GM18873 (cell line): Measurements from ENCODE around the gene BICDL1.

ENCODE experiments used
- ATAC-seq: cut with Tn5 transposase; IDR thresholded peaks from one replicate; pipeline ENCODE4 v1.9.1; 2021; ENCODE audit warnings: mild to moderate bottlenecking, moderate library complexity, moderate number of reproducible peaks; ENCODE audit not compliant: unreplicated experiment, low FRiP score

BICDL1 gene

DNA sequence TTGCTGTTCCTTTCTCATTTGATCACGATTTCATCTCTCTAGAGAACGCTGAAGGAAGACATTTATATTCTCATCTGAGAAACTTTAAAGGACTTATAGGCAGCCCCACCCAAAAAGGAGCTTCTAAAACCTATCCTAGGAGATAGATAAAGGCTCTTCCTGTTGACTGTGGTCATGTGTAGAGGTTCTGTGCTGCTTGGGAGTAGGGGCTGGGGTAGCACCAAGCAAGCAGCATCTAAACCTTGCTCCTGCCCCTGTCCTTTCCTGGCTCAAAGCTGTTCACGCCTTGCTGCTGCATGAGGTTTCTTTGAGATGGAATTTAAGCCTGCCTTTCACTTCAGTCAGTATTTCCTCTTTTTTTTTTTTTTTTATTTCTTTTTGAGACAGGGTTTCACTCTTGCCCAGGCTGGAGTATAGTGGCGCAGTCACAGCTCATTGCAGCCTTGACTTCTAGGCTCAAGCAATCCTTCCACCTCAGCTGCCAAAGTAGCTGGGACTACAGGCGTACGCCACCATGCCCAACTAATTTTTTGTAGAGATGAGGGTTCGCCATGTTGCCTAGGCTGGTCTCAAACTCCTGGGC lies 86.1 kb downstream of the BICDL1 start:
- ATAC-seq, result no peak

DNA sequence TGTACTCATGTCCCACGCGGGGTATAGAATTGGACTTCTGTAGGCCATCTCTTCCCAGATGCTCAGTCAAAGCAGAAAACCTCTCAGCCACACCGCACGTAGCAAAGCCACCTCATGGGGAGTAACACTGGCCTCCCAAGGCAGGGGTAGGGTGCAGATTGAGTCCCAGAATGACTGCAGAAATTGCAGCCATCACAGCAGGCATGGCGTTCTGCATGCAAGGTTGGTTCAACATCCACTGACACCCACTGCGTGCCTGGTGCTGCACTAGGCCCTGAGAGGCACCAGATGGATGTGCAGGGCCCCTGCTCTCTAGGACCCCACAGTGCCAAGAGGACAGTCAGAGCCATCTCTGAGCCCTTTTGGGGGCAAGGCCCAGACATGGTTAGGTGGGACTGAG lies 87.6 kb downstream of the BICDL1 start:
- ATAC-seq, result no peak

DNA sequence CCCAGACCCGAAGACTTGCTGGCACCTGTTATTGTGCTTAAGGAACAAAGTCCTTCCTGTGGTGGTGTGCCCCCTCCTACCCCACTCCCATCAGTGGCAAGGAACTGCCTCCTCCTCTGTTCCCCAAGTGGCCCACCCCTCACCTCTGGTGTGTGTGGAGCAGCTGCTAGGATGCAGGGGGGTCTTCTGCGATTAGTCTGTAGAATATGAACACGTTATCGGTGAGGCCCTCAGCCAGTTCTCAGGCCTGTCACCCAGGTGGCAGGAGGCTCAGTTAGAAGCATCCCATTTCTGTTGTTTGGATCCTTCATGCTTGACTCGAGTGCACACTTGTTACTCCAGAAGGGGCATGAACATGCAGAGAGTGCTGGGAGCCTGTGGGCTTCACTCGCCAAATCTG lies 88.2 kb downstream of the BICDL1 start:
- no peak for ATAC-seq

DNA sequence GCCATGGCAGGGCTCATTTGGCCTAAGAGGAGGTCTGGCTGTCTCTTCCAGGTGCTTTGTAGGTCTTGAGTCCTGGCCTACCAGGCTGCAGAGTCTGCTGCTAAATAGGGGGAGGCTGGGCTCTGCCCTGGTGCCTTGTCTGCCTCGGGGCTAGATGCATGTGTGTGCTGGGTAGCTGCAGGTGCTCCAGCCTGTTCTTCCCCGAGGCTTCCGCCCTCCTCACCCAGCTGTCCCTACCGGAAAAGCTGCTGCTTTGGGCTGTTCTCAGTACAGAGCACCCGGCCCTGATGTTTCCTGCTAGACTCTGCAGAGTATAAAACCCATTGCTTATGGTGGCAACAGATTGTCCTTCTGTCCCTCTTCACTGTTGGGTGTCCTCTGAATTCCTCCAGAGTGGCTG lies 89.8 kb downstream of the BICDL1 start:
- no peak for ATAC-seq

DNA sequence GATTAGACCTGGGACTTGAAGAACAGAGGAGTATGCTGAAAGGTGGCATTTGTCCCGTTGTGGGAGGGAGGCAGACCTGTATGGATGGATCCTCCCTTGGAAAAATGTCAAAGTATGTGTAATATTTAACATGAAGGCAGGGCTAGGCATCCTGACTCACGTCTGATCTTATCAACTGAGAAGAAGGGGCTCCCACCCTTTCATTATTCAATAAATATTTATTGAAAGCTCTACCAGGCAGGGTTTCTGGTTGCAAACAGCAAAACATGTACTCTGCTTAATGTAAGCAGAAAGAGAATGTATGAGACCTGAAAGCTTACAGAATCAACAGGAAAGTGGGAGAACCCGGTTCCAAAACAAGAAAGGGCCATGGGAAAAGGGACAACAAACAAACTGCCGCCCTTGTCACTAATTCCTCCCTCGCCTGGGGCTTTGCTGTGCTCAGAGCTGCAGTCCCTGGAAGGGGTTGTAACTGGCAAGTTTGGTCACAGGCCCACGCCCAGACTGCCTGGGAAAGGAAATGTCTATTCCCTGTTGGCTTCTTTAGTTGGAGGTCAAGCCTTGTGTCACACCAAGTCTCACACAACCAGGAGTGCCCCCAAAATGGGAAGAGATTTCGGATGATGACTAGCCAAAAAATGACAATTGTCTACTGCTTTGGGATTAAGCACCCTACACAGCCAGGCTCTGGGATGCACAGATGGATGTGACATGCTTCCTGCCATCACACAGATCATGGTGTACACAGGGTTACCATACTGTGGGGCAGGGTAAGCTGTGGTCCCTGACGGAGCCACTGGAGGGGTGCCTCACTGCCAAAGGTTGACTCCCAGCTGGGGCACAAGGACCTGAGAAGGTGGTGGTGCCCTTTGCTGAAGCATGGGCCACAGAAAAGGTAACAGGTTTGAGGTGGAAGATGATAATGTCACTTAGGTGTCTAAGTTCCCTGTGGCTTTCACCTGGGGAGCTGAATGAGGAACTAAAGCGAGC lies 90.7 kb downstream of the BICDL1 start:
- ATAC-seq, result no peak

DNA sequence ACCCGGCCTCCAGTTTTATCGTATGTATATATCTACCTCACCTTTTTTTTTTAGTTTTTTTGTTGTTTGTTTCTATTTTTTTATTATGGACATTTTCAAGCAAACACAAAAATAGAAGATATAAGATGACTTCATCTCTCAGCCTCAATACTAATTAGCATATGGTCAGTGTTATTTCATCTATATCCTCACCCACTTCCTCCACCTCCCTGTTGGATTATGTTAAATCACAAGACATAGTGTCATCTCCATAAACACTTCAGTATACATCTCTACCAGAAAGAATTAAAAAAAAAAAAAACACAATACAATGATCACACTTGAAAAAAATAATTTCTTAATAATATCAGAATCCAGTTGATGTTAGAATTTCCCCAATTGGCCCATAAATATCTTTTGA lies 92.6 kb downstream of the BICDL1 start:
- no peak for ATAC-seq

DNA sequence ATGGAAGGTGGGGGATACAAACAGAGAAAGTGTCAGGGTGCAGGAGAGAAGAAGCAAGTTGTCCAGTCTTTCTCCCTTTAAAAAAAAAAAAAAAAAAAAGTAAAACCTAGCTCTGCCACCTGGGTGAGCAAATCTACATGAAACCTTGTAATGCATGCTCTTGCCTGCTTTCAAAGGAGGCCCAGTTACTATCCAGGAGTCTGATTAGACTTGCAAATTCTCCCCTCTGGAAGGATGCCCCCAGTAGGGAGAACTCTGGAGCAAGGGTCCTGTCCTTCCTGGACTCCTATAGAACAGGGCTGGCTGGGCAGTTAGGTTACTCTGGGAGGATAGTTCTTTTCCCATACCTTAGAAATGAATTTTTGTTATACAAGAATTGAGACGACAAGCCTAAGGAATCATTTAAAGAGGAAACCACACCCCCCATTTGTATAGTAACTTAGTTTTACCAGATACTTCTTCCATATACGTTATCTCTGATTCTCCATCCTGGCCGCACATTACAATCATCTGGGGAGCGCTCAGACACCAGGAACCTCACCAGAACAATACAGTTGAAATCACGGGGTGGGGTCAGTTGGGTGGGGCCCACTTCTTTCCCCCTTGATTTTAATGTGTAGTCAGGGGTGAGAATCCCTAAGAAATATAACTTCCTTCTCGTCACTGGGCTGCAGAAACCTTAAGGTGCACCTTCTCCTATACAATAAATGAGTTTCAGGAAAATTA lies 97.0 kb downstream of the BICDL1 start:
- ATAC-seq, result no peak

DNA sequence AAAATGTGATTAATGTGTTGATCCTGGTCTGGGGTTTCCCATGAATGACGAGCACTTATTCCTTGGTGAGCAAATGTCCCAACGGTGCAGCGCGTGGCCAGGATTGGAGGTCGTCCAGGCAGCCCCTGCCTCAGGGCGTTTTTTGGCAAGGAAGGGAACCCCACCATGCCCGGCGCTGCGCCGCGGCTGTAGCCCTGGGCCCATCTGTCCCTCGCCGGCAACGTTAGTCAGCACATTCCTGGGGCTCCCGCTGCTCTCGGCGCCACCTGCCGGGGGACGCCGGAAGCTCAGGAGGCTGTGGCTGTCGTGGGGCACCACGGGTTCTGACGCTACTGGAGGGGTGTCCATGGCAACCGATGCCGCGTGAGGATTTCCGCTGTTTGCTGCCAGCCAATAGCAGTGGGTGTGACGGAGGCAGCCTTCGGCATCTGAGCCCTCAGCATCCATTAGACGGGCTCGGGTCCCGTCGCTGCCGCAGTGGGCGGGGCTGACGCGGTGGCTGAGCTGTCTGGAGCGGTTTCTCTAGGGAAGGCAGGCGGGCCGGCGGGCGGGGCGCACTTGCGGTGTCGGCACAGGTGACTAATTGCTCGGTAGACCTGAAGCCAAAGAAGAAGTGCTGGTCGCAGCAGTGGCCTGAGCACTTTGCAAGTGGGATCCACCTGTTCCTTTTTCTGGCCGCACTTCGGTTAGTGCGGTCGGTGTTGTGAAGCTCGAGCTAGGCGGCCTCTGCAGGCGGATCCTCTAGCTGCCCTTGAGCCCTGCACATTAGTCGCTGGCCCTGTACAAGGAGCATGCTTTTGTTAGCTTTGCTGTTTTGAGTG lies 98.0 kb downstream of the BICDL1 start:
- peak; percentile 98 for ATAC-seq

DNA sequence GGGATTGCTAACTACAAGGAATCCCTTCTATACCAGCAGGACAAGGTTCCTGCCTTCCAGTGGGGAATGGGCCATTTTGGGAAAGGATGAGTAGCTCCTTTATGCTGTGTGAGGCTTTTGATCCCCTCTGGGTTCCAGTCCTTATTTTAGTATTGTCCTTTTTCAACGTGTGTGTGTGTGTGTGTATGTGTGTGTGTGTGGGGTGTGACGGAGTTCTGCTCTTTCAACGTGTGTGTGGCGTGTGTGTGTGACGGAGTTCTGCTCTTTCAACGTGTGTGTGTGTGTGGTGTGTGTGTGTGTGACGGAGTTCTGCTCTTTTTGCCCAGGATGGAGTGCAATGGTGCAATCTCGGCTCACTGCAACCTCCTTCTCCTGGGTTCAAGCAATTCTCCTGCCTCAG lies 100.1 kb downstream of the BICDL1 start:
- no peak for ATAC-seq

DNA sequence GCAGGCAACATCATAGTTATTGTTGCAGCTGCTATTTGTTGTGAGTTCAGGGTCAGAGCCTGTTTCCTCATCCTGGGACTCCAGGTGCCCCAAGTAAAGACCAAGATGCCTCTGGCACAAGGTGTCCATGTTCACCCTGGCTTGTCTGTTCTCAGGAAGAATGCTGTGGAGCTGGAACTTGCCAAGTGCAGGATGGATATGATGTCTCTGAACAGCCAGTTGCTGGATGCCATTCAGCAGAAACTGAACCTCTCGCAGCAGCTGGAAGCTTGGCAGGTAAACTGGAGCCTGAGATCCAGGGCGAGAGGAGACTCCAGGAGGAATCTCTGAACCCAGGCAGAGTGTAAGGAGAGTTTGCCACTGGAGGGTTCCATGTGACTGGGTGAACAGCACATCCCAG lies 100.8 kb downstream of the BICDL1 start:
- no peak for ATAC-seq

DNA sequence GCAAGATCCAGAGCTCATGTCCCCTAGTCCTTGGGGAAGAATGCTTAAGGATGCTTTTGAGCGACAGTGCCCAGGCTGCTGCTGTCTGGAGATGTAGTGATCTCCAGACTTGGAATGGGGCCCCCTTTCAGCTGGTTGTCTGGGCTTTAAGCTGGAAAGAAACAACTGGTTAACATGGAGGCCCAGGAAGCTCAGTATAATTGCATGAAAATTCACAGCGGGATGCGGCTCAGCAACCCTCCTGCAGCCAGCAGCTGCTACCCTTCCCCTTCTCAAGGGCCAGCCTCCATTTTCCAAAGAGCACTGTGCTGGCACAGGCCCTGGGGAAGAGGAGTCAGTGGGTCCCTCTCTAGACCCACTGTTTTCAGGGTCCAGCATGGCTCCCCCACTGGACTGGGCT lies 101.2 kb downstream of the BICDL1 start:
- ATAC-seq, result no peak

DNA sequence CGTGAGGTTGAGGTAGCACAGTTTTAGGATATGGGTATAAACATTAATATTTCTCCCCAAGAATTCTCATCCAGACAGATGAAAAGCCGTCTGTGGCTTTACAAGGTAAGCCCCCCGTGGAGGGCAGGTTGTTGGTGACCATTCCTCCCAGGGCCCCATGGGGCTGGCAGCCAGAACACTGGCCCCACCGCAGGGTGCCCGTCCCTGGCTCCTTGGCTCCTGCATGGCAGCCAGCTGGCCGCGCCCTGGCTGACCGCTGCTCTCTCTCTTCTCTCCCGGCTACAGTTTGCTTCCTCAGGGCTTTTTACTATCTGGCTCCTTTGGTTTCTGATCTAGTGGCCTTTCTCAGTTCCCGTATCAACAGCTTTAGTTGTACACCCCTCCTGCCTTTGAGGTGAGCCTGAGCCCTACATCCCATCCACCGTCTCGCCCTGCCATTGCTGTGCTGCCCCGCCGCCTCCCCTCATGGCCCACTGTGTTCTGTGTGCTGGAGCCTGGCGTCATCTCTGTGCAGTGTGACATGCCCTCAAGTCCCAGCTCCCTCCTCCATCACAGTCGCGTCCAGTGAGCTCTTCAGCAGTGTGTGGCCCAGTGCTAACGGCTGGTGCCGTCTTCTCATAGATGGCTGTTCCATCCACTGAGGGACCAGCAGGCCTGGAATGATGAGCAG lies 101.7 kb downstream of the BICDL1 start:
- no peak for ATAC-seq

DNA sequence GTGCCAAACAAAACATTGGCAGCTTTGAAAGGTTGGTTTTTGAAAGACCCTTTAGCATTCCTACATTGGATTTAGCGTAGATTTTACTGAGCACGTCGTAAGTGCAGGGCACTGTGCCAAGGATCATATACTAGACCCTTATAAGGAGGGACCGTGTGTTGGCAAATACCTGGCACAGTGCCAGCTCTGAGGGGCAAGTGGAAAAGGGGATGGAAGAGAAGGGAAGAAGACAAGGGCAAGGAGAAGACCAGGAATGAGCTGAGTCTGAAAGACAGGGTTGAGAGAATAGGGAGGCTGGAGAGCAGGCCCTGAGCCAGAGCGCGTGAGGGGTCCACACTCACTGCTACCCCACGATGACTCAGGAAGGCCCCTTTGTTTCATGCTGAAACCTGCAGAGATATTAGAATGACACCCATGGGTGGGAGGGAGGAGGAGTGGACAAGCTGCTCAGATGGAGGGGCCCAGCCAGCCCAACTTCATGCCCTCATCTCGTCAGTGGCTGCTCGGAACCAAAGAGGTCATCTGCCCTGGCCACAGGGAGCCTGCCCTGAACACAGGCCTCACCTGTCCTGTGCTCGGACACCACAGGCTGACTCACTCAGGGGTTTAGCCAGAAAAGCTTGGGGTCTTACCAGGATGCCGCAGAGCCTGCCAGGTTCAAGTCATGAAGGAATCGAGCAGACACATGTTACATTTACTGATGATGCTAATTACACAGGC lies 102.5 kb downstream of the BICDL1 start:
- no peak for ATAC-seq

DNA sequence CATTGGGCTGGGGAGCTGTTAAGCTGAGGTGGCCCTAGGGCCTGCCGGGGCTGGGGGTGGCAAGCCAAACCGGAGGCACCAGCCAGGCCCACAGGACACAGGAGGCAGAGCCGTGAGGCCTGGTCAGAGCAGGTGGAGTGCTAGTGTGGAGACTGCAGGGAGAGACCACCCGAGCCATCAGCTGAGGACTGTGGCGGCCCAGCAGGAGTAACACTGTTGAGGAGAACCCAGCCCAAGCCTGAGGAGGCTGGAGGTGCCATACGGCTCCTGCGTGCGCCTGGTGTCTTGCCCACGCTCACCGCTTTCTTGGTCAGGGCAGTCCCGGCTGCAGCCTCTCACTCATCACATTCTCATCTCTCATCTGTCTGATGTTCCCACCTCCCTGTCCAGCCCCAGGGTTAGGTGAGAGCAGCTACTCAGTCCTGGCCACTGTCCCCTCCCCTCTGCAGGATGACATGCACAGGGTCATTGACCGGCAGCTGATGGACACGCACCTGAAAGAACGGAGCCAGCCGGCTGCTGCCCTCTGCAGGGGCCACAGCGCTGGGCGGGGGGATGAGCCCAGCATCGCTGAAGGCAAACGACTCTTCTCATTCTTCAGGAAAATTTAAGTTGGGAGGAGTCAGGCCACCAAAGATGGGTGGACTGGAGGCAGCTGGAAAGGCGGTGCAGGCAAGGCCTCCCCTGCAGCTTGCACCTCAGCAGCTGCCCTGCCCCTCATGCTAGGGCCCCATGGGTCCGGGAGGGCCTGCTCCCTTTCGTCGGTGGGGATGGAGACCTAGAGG lies 103.7 kb downstream of the BICDL1 start:
- ATAC-seq, result no peak

DNA sequence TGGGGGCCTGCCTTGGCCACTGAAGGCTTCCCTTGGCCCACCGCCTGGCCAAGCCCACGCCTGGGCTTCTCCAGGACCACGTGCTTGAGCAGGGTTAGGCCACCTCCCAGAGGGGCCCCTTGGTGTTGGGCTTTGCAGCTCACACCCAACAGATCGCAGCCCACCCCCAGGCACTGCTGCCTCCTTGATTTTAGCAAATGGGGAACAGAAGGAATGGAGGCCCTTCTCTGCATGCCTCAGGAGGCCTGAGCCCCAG lies 104.2 kb downstream of the BICDL1 start:
- no peak for ATAC-seq

DNA sequence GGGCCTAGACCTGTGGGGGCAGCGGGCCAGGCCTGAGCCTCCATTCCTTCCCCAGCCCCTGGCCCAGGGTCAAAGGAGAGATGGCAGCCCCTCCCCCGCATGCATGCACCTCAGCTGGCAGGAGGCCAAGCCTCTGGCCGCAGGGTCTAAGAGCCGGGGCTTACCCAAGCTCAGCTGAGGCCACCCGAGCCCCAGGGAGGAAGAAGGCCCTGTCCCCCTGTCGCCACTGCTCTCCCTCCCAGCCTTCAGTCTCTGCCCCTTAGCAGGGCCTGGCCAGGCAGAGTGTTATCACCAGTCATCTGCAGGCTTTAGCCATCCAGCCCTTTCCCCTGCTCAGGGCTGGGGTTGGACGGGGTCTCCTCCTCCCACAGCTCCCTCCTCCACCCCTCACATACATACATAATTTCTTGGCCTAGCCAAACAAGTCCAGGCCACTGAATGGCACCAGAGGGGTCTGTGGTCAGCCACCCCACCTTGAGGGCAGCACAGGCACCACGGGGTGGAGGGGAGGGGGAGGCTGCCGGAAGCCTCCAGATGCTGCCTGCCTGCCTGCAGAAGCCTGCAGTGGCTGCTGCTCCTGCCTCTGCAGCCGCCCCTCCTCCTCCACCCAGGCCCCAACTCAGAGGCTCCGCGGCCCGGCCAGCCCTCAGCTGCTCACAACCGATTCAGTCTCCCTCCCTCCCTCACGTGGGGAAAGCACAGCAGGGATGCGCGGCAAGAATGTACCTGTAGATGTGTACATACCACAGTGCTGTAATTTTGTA lies 104.7 kb downstream of the BICDL1 start:
- no peak for ATAC-seq

DNA sequence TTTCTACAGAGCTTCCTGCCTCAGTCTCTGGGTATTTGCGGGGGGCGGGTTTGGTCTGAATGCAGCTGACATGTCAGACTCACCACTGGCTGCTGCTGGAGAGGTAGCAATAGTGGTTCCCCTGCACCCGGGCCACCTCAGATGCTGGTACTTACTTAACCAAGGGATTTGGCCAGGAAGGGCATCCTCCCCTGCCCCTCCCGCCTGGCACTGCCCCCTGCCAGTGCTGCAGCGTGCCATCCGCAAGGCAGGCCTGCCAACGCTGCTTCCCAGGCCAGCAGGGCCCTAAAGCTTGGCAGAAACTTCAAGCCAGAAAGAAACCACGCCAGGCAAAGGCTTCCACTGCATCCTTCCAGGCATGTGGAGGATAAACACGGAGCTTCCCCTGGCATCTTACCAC lies 105.4 kb downstream of the BICDL1 start:
- no peak for ATAC-seq

DNA sequence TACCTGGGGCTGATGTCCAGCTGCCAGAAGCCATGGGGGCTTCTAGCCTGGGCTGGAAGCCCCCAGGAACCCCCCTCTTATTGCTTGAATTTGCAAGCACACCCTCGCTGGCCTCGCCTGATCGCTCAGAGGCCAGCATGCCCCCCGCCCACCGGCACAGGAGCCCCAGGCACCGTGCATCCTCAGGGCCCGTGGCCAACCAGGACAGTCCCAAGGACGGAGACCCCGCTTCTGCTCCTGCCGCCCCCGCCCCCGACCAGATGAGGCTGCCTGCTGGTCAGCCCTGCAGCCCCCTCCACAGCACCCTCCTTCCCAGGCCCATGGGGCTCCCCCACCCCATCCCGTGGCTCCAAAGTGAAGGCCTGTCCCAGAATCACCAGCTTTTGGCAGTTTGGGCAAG lies 106.3 kb downstream of the BICDL1 start:
- no peak for ATAC-seq
